Choroid plexus epithelial cell (primary cell): ENCODE measurements around the gene AHRR.

Source experiments
- DNase-seq: peaks from one replicate; pipeline ENCODE4 v3.0.0-alpha.2; 2010; ENCODE audit warnings: low read depth
- H3K4me3 ChIP-seq: 2 replicates; pipeline ENCODE4 v1.5.1; 2011; ENCODE audit warnings: low read depth, mild to moderate bottlenecking, control low read depth, low read length, moderate library complexity
- CTCF ChIP-seq: conservative IDR thresholded peaks from 2 replicates; pipeline ENCODE4 v1.5.1; 2011; ENCODE audit warnings: low read depth, mild to moderate bottlenecking, control low read depth, inconsistent platforms, low read length, moderate library complexity

The AHRR gene

DNA sequence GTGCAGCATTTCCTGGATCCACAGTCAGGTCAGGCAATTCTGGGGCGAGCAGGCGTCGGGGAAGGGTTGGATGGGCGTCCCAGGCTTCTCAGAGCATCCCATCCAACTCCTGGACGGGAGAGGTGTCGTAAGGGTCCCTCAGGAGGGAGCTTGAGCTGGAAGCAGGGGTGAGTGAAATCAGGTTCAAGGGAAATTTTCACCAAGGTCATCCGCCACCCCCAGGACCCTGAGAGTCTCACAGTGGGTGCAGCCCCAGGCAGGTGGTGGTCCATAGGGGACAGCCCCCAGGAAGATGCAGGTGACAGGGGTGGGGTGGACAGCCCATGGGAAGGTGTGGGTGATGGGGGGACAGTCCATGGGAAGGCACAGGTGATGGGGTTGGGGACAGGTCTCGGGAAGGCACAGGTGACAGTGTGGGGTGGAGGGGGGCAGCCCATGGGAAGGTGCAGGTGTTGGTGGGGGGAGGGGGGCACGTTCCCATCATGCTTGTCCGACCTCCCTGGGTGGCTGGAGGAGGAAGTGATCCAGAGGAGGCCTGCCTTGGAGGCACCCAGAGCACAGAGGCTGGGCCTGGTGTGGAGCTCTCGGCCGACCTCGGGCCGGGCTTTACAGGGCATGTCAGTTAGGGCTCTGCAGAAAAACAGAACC is 48.9 kb downstream of the AHRR start:
- DNase-seq: no peak
- no peak overlapping the region for H3K4me3 ChIP-seq
- no peak for TF ChIP-seq CTCF

- no peak for DNase-seq
- no peak for TF ChIP-seq CTCF
- H3K4me3 ChIP-seq: no peak overlapping the region
Measured at GRCh38 chr5:370959-371810, 49.7 kb downstream of the AHRR start.

GRCh38 chr5:371811-372555 is 50.5 kb downstream of the AHRR start:
- DNase-seq: peak; percentile 28
- no peak for TF ChIP-seq CTCF
- no peak overlapping the region for H3K4me3 ChIP-seq

GRCh38 chr5:372556-372995 is 51.1 kb downstream of the AHRR start:
- H3K4me3 ChIP-seq: no peak overlapping the region
- TF ChIP-seq CTCF: no peak
- DNase-seq: no peak

- H3K4me3 ChIP-seq: no peak overlapping the region
- DNase-seq: no peak
- TF ChIP-seq CTCF: no peak
Measured at GRCh38 chr5:372996-373709, 51.6 kb downstream of the AHRR start.

- TF ChIP-seq CTCF: no peak
- peak overlapping the region; percentile 46 for H3K4me3 ChIP-seq
Measured at GRCh38 chr5:373710-374602, 52.4 kb downstream of the AHRR start.

More at GRCh38 chr5:373710-374602, 52.4 kb downstream of the AHRR start:
- DNase-seq: peak; percentile 47
